MM.1S (cell line): Measurements from ENCODE around the gene PHTF1.
A peak's percentile ranks its signal among the peaks of the same experiment; 100 is the strongest.

ENCODE experiments used
- DNase-seq: peaks from one replicate; pipeline ENCODE4 v3.0.0-alpha.2; 2015
- H2AFZ ChIP-seq: fragments of 300-600 bp; sonication (generic); 2 replicates; pipeline ENCODE4 v1.6.0; 2016; ENCODE audit warnings: antibody characterized with exemption, low read length
- H3F3A ChIP-seq: fragments of 300-600 bp; sonication (generic); 2 replicates; pipeline ENCODE4 v1.6.1; 2016; ENCODE audit warnings: mild to moderate bottlenecking, antibody characterized with exemption, low read length, moderate library complexity, mixed read lengths; ENCODE audit not compliant: insufficient read depth
- H3K27ac ChIP-seq: fragments of 300-600 bp; sonication (generic); 2 replicates; pipeline ENCODE4 v1.5.1; 2016; ENCODE audit warnings: mild to moderate bottlenecking, low read length
- H3K27me3 ChIP-seq: fragments of 300-600 bp; sonication (generic); replicated peaks from 2 replicates; pipeline ENCODE4 v1.6.0; 2016; ENCODE audit warnings: low read length; ENCODE audit not compliant: insufficient read depth
- H3K36me3 ChIP-seq: fragments of 300-600 bp; sonication (generic); replicated peaks from 2 replicates; pipeline ENCODE4 v1.6.1; 2016; ENCODE audit warnings: mild to moderate bottlenecking, low read length, mixed read lengths; ENCODE audit not compliant: insufficient read depth
- H3K4me1 ChIP-seq: fragments of 300-600 bp; sonication (generic); 2 replicates; pipeline ENCODE4 v1.6.1; 2016; ENCODE audit warnings: low read length, mixed read lengths
- H3K4me2 ChIP-seq: fragments of 300-600 bp; sonication (generic); 2 replicates; pipeline ENCODE4 v1.6.0; 2016; ENCODE audit warnings: low read depth, low read length
- H3K4me3 ChIP-seq: fragments of 300-600 bp; sonication (generic); 2 replicates; pipeline ENCODE4 v1.5.1; 2016; ENCODE audit warnings: low read length, mixed read lengths
- H3K79me2 ChIP-seq: fragments of 300-600 bp; sonication (generic); 2 replicates; pipeline ENCODE4 v1.6.1; 2016; ENCODE audit warnings: mixed run types, low read length, mixed read lengths
- H3K9ac ChIP-seq: fragments of 300-600 bp; sonication (generic); 2 replicates; pipeline ENCODE4 v1.6.1; 2016; ENCODE audit warnings: low read length, mixed read lengths
- H3K9me2 ChIP-seq: fragments of 300-600 bp; sonication (generic); replicated peaks from 2 replicates; pipeline ENCODE4 v1.6.1; 2016; ENCODE audit warnings: mild to moderate bottlenecking, low read length, mixed read lengths; ENCODE audit not compliant: insufficient read depth
- H3K9me3 ChIP-seq: fragments of 300-600 bp; sonication (generic); replicated peaks from 2 replicates; pipeline ENCODE4 v1.6.1; 2016; ENCODE audit warnings: mild to moderate bottlenecking, low read length, mixed read lengths; ENCODE audit not compliant: insufficient read depth
- H4K20me1 ChIP-seq: fragments of 300-600 bp; sonication (generic); 2 replicates; pipeline ENCODE4 v1.6.1; 2016; ENCODE audit warnings: mild to moderate bottlenecking, low read length, moderate library complexity, mixed read lengths; ENCODE audit not compliant: insufficient read depth
- EZH2 ChIP-seq: fragments of 300-600 bp; sonication (generic); optimal IDR thresholded peaks from 2 replicates; pipeline ENCODE3; 2017; ENCODE audit warnings: low read depth, mild to moderate bottlenecking, antibody characterized with exemption, low read length, mixed read lengths
- EZH2phosphoT487 ChIP-seq: fragments of 300-600 bp; sonication (generic); IDR thresholded peaks from 2 replicates; pipeline ENCODE4 v1.6.1; 2018; ENCODE audit warnings: antibody characterized with exemption, low read length
- TF ChIP-seq, protein P1 (sequence below): fragments of 300-600 bp; sonication (generic); IDR thresholded peaks from 2 replicates; pipeline ENCODE4 v1.5.1; 2016; ENCODE audit warnings: antibody characterized with exemption, low read length, mixed read lengths

Gene PHTF1

DNA sequence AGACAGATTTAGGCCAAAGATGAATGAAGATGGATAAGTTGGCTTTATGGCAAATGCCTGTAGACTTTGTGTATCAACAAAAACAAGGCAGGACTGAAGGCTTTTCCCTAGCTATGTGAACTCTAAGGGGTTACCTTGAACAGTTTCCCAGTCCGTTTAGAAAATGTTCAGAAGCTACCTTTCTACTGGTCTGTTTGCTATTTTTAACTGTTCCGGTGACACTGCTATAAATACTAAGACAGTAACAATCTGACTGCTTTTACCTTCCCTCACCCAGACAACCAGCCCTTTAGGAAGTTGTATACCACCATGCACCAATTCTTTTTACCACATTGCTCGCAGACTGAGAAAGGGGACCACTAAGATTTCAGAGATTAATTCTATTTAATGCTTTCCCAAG, 102.2 kb downstream of the PHTF1 start:
- peak overlapping the region; percentile 41 for H3K4me3 ChIP-seq
- DNase-seq, result peak; percentile 51
- TF ChIP-seq EZH2phosphoT487, result no peak
- TF ChIP-seq, protein P1, sequence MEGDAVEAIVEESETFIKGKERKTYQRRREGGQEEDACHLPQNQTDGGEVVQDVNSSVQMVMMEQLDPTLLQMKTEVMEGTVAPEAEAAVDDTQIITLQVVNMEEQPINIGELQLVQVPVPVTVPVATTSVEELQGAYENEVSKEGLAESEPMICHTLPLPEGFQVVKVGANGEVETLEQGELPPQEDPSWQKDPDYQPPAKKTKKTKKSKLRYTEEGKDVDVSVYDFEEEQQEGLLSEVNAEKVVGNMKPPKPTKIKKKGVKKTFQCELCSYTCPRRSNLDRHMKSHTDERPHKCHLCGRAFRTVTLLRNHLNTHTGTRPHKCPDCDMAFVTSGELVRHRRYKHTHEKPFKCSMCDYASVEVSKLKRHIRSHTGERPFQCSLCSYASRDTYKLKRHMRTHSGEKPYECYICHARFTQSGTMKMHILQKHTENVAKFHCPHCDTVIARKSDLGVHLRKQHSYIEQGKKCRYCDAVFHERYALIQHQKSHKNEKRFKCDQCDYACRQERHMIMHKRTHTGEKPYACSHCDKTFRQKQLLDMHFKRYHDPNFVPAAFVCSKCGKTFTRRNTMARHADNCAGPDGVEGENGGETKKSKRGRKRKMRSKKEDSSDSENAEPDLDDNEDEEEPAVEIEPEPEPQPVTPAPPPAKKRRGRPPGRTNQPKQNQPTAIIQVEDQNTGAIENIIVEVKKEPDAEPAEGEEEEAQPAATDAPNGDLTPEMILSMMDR, result no peak
- H3K9ac ChIP-seq, result no peak overlapping the region
- peak overlapping the region; percentile 66 for H3K4me2 ChIP-seq
- H3K27ac ChIP-seq, result peak overlapping the region; percentile 72
- H3K27me3 ChIP-seq, result no peaks in the 10 kb centered on the region
- H4K20me1 ChIP-seq, result no peaks in the 10 kb centered on the region
- 0 out of 2 replicates have a peak, but pooled peaks cover 10% of the 10 kb centered on the region for H3F3A ChIP-seq
- H2AFZ ChIP-seq, result peak overlapping the region; percentile 56
- no peaks in the 10 kb centered on the region for H3K9me3 ChIP-seq
- no peaks in the 10 kb centered on the region for H3K79me2 ChIP-seq
- H3K9me2 ChIP-seq, result no peaks in the 10 kb centered on the region
- H3K4me1 ChIP-seq, result peaks cover 25% of the 10 kb centered on the region
- no peaks in the 10 kb centered on the region for H3K36me3 ChIP-seq

DNA sequence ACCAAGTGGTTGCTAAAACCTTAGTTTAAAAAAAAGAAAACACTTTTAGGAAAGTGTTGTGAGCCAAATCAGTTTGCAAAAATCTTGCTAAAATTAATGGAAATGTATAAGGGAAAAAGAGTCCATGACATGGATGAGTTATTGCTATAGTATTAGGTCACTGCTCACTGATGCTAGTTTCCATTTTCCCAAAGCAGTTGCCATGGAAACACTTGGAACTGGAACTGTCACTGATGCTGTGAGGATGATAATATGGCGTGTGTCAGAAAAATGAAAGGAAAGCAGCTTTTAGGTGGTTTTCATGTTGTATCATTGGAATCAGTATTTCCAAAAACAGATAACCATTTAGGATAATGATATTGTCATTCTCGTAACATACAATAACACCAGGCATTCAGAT, 104.4 kb downstream of the PHTF1 start:
- no peaks in the 10 kb centered on the region for H4K20me1 ChIP-seq
- no peaks in the 10 kb centered on the region for H3K79me2 ChIP-seq
- no peak overlapping the region for H2AFZ ChIP-seq
- no peaks in the 10 kb centered on the region for H3K36me3 ChIP-seq
- no peak for TF ChIP-seq EZH2
- TF ChIP-seq, protein P1, result no peak
- no peak for TF ChIP-seq EZH2phosphoT487
- no peaks in the 10 kb centered on the region for H3K27me3 ChIP-seq
- H3K27ac ChIP-seq, result no peak overlapping the region
- no peak overlapping the region for H3K9ac ChIP-seq
- no peaks in the 10 kb centered on the region for H3K9me3 ChIP-seq
- H3K4me2 ChIP-seq, result no peak overlapping the region
- H3K4me3 ChIP-seq, result no peak overlapping the region
- peaks cover 25% of the 10 kb centered on the region for H3K4me1 ChIP-seq
- no peaks in the 10 kb centered on the region for H3K9me2 ChIP-seq
- H3F3A ChIP-seq, result 0 out of 2 replicates have a peak, but pooled peaks cover 10% of the 10 kb centered on the region
- DNase-seq, result no peak

DNA sequence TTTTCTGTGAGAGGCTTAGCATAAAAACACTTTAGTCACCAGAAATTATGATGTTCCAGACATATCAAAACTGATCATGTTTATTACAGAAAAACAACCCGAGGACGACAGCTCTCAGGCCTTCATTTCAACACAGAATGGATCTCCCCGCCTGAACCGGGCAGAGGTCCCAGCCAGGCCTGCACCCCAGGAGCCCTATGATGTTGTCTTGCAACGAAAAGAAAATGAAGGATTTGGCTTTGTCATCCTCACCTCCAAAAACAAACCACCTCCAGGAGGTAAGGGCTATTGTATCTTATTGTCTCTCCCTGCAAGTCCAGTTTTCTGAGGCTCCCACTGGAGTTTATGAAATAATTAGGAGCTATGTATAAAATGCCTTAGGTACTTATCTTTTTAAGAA, 105.5 kb downstream of the PHTF1 start:
- Histone ChIP-seq H4K20me1 (no peaks in the 10 kb centered on the region), H3K27me3 (no peaks in the 10 kb centered on the region), H3K27ac (no peak overlapping the region), H3F3A (0 out of 2 replicates have a peak, but pooled peaks cover 10% of the 10 kb centered on the region), H3K9ac (no peak overlapping the region), H3K9me3 (no peaks in the 10 kb centered on the region), H2AFZ (no peak overlapping the region), H3K4me1 (peaks cover 25% of the 10 kb centered on the region), H3K36me3 (no peaks in the 10 kb centered on the region), H3K79me2 (no peaks in the 10 kb centered on the region), H3K9me2 (no peaks in the 10 kb centered on the region), H3K4me3 (no peak overlapping the region), H3K4me2 (no peak overlapping the region)
- TF ChIP-seq, protein P1, result no peak
- TF ChIP-seq EZH2 (no peak), EZH2phosphoT487 (no peak)
- DNase-seq, result no peak
